RWPE1 (cell line): Measurements from ENCODE around the gene ZNF264.
A peak's percentile ranks its signal among the peaks of the same experiment; 100 is the strongest.

Experiments used
- CTCF ChIA-PET: fragments of 350-600 bp; sonication (Branson Sonifier 250); formaldehyde crosslinking; extraction: SDS; loops from one replicate; lab custom pipeline; 2021; lab: Yijun Ruan, JAX
- POLR2A ChIA-PET: fragments of 400-600 bp; formaldehyde crosslinking; extraction: SDS; loops from one replicate; lab custom pipeline; 2020; ENCODE audit warnings: antibody characterized with exemption; ENCODE audit not compliant: low non-redundant PET; lab: Yijun Ruan, JAX
- DNase-seq: peaks from one replicate; pipeline ENCODE4 v3.0.0; 2012; ENCODE audit warnings: low spot score
- H3K27ac ChIP-seq: fragments of 450-650 bp; 2 replicates; pipeline ENCODE4 v1.5.1; 2017
- TF ChIP-seq, protein P1 (sequence below): fragments of 450-650 bp; conservative IDR thresholded peaks from 2 replicates; pipeline ENCODE4 v1.5.1; 2017; ENCODE audit warnings: low read depth, mild to moderate bottlenecking

The ZNF264 gene

GRCh38 chr19:57262044-57262443 lies 70.7 kb downstream of the ZNF264 start:
- ChIA-PET CTCF (interaction anchor here (0.6 kb wide), 1 partner anchor 1271 kb away, joined by 3 read pairs; no protein-coding TSS in a partner anchor), POLR2A (interaction anchor here (0.6 kb wide), 1 partner anchor 133 kb away, joined by 4 read pairs; no protein-coding TSS in a partner anchor)
- no peak overlapping the region for H3K27ac ChIP-seq
- DNase-seq = no peak
- TF ChIP-seq, protein P1, sequence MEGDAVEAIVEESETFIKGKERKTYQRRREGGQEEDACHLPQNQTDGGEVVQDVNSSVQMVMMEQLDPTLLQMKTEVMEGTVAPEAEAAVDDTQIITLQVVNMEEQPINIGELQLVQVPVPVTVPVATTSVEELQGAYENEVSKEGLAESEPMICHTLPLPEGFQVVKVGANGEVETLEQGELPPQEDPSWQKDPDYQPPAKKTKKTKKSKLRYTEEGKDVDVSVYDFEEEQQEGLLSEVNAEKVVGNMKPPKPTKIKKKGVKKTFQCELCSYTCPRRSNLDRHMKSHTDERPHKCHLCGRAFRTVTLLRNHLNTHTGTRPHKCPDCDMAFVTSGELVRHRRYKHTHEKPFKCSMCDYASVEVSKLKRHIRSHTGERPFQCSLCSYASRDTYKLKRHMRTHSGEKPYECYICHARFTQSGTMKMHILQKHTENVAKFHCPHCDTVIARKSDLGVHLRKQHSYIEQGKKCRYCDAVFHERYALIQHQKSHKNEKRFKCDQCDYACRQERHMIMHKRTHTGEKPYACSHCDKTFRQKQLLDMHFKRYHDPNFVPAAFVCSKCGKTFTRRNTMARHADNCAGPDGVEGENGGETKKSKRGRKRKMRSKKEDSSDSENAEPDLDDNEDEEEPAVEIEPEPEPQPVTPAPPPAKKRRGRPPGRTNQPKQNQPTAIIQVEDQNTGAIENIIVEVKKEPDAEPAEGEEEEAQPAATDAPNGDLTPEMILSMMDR = no peak

DNA sequence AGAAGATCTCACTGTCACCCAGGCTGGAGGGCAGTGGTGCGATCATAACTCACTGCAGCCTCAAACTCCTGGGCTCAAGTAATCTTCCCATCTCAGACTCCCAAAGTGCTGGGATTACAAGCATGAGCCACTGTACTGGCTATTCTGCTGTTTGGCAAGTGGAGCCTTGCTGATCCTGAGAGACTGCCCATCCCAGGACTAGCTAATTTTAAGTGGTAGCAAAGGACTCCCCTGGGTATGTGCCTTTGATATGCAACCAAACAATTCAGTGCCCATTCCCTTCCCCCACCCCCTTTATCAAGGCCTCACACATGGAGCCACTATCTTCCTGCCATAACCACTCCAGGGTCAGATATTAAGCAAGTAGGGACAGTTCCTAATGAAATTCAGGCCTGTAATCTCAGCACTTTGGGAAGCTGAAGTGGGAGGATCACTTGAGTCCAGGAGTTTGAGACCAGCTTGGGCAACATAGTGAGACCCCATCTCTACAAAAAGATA lies 72.0 kb downstream of the ZNF264 start:
- CTCF ChIA-PET = interaction anchor here (1.1 kb wide), 1 partner anchor 11 kb away, joined by 3 read pairs; no protein-coding TSS in a partner anchor

GRCh38 chr19:57267291-57267690 lies 76.0 kb downstream of the ZNF264 start:
- ChIA-PET POLR2A (no interaction called here), CTCF (interaction anchor here (1.1 kb wide), 1 partner anchor 10 kb away, joined by 3 read pairs; no protein-coding TSS in a partner anchor)
- TF ChIP-seq, protein P1 = no peak
- no peak for DNase-seq
- no peak overlapping the region for H3K27ac ChIP-seq

More for the DNA sequence above, 72.0 kb downstream of the ZNF264 start:
- TF ChIP-seq, protein P1 = no peak
- POLR2A ChIA-PET = no interaction called here
- DNase-seq = no peak
- H3K27ac ChIP-seq = no peak overlapping the region

DNA sequence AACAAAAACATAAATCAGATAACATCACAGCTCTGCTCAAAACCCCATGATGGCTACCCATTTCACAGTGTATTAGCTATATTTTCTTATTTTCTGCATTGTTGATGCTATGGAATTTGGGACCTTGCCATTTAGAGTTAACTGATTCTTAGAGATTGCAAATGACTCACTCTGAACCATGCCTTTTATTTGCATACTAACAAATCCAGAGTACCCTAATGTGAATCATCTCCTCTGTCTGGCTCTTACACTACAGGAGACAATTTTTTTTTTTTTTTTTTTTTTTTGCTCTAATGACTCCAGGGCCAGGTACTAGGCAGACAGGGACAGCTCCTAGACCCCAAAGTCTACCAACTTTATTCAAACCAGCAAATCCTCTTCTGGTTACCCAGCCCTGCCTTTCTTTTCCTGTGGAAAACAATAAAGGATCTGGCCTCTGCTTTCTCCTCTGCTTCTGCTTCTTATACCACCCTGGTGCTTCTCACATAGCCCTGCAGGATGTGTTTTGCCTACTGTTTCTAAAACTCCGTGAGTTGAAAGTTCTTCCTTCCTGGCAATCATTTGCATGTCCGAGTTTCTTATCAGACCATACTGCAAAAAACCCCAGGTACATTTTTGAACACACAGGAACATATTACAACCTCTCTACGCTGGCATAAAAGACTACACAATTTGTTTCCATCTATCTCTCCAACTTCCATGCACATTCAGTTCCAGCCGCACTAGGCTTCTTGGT lies 78.4 kb downstream of the ZNF264 start:
- peak; percentile 70 for DNase-seq
- ChIA-PET CTCF (no interaction called here), POLR2A (interaction anchor here (0.6 kb wide), 1 partner anchor 60 kb away, joined by 5 read pairs; no protein-coding TSS in a partner anchor)
- TF ChIP-seq, protein P1 = no peak
- H3K27ac ChIP-seq = no peak overlapping the region

GRCh38 chr19:57271280-57271679 lies 80.0 kb downstream of the ZNF264 start:
- DNase-seq = no peak
- CTCF ChIA-PET = no interaction called here
- no peak overlapping the region for H3K27ac ChIP-seq
- TF ChIP-seq, protein P1 = no peak
- POLR2A ChIA-PET = no interaction called here
